NCI-H2227 (cell line): ENCODE data around the gene NPW.

Experiments
- DNase-seq: peaks from one replicate; lab custom pipeline; 2025; ENCODE audit not compliant: unreplicated experiment; lab: John Stamatoyannopoulos, UW

NPW gene

GRCh38 chr16:2034696-2035430 is 15.3 kb downstream of the NPW start:
- no peak for DNase-seq

GRCh38 chr16:2035431-2036199 is 16.0 kb downstream of the NPW start:
- peak; percentile 53 for DNase-seq

GRCh38 chr16:2036200-2036966 is 16.8 kb downstream of the NPW start:
- DNase-seq: no peak

GRCh38 chr16:2037115-2037514 is 17.5 kb downstream of the NPW start:
- DNase-seq: no peak

GRCh38 chr16:2037647-2038381 is 18.2 kb downstream of the NPW start:
- DNase-seq: no peak

- DNase-seq: no peak
Measured at GRCh38 chr16:2038382-2039231, 19.0 kb downstream of the NPW start.

- DNase-seq: no peak
Measured at GRCh38 chr16:2039274-2040031, 19.9 kb downstream of the NPW start.

- no peak for DNase-seq
Measured at GRCh38 chr16:2040041-2040786, 20.6 kb downstream of the NPW start.

- no peak for DNase-seq
Measured at GRCh38 chr16:2040787-2041522, 21.4 kb downstream of the NPW start.

GRCh38 chr16:2042171-2042985 is 22.8 kb downstream of the NPW start:
- no peak for DNase-seq

GRCh38 chr16:2042986-2043666 is 23.5 kb downstream of the NPW start:
- DNase-seq: no peak

- DNase-seq: peak; percentile 30
Measured at GRCh38 chr16:2043667-2044451, 24.3 kb downstream of the NPW start.

- DNase-seq: no peak
Measured at GRCh38 chr16:2044541-2044940, 25.0 kb downstream of the NPW start.

GRCh38 chr16:2045965-2046892 is 26.6 kb downstream of the NPW start:
- DNase-seq: no peak

- DNase-seq: no peak
Measured at GRCh38 chr16:2046893-2047329, 27.3 kb downstream of the NPW start.
